ENCODE results near the gene HDAC4.

The HDAC4 gene

GRCh38 chr2:239297142-239298004 is 103.4 kb downstream of the HDAC4 start:
- CTCF ChIA-PET, result no interaction called here
- no peak for DNase-seq (ENCODE audit: extremely low spot score)
- TF ChIP-seq SUZ12 (IDR thresholded peaks at IDR 0.05), result no peak
- no peak for TF ChIP-seq FOXM1 (IDR thresholded peaks at IDR 0.05; ENCODE audit: borderline replicate concordance)
- TF ChIP-seq ELF4 (IDR thresholded peaks at IDR 0.05), result no peak
- TF ChIP-seq FOXK2 (IDR thresholded peaks at IDR 0.05), result no peak
- TF ChIP-seq HDGF (IDR thresholded peaks at IDR 0.05; ENCODE audit: borderline replicate concordance), result no peak
- no peak for TF ChIP-seq TARDBP (IDR thresholded peaks at IDR 0.05)
- no peak for TF ChIP-seq SP1 (IDR thresholded peaks at IDR 0.05)
- TF ChIP-seq PKNOX1 (IDR thresholded peaks at IDR 0.05), result no peak
- no peak for TF ChIP-seq BHLHE40 (IDR thresholded peaks at IDR 0.05; ENCODE audit: borderline replicate concordance)
- POLR2A ChIA-PET, result no interaction called here

- TF ChIP-seq SP1 (IDR thresholded peaks at IDR 0.05) (no peak), ELF4 (IDR thresholded peaks at IDR 0.05) (no peak), FOXK2 (IDR thresholded peaks at IDR 0.05) (no peak), FOXM1 (IDR thresholded peaks at IDR 0.05; ENCODE audit: borderline replicate concordance) (no peak), ZNF384 (IDR thresholded peaks at IDR 0.05) (no peak), SUZ12 (IDR thresholded peaks at IDR 0.05) (no peak), CTBP1 (IDR thresholded peaks at IDR 0.05; ENCODE audit: borderline replicate concordance) (no peak), BHLHE40 (IDR thresholded peaks at IDR 0.05; ENCODE audit: borderline replicate concordance) (no peak), NFRKB (IDR thresholded peaks at IDR 0.05) (no peak), PKNOX1 (IDR thresholded peaks at IDR 0.05) (no peak), L3MBTL2 (conservative IDR thresholded peaks at IDR 0.05) (no peak), TARDBP (IDR thresholded peaks at IDR 0.05) (no peak), LEF1 (IDR thresholded peaks at IDR 0.05; ENCODE audit: borderline replicate concordance) (no peak), ARNT (IDR thresholded peaks at IDR 0.05) (no peak), FOXA1 (IDR thresholded peaks at IDR 0.05) (no peak), HDGF (IDR thresholded peaks at IDR 0.05; ENCODE audit: borderline replicate concordance) (no peak)
- ChIA-PET CTCF (no interaction called here), POLR2A (no interaction called here)
- no peak for DNase-seq (ENCODE audit: extremely low spot score)
Observed at GRCh38 chr2:239296020-239296932, 104.5 kb downstream of the HDAC4 start.

GRCh38 chr2:239295377-239296019 is 105.3 kb downstream of the HDAC4 start:
- POLR2A ChIA-PET, result no interaction called here
- CTCF ChIA-PET, result interaction anchor here (0.6 kb wide), 1 partner anchor 182 kb away, joined by 3 read pairs; no protein-coding TSS in a partner anchor
- no peak for TF ChIP-seq LEF1 (IDR thresholded peaks at IDR 0.05; ENCODE audit: borderline replicate concordance)
- TF ChIP-seq ZNF384 (IDR thresholded peaks at IDR 0.05), result no peak
- TF ChIP-seq CTBP1 (IDR thresholded peaks at IDR 0.05; ENCODE audit: borderline replicate concordance), result no peak
- DNase-seq (ENCODE audit: extremely low spot score), result no peak

DNA sequence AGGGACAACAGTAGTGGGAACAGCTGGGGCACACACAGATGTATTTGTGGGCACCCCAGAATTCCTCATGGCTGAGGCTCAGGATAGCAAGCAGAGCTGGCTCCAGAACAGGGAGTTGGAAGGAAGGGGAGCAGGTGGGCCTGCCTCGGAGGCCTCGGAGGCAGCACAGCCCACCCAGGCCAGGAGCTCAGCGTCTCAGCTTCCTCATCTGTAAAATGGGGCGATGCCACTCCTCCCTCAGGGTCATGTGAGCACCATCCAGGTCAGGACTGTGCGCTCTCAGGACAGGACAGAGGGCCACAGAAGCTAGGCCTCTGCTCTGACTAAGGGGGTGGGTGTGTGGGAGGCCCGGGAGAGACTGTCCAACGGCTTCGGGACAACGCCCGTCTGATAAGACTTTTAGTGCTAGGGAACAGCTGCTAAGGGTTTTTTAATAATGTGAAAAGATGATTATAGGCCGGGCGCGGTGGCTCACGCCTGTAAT is 106.2 kb downstream of the HDAC4 start:
- ChIA-PET CTCF (interaction anchor here (0.6 kb wide), 1 partner anchor 181 kb away, joined by 3 read pairs; no protein-coding TSS in a partner anchor), POLR2A (no interaction called here)
- DNase-seq (ENCODE audit: extremely low spot score), result no peak
- TF ChIP-seq ARNT (IDR thresholded peaks at IDR 0.05) (no peak), PKNOX1 (IDR thresholded peaks at IDR 0.05) (no peak), CTBP1 (IDR thresholded peaks at IDR 0.05; ENCODE audit: borderline replicate concordance) (no peak), TARDBP (IDR thresholded peaks at IDR 0.05) (no peak), FOXA1 (IDR thresholded peaks at IDR 0.05) (no peak), NFRKB (IDR thresholded peaks at IDR 0.05) (no peak), SUZ12 (IDR thresholded peaks at IDR 0.05) (no peak), L3MBTL2 (conservative IDR thresholded peaks at IDR 0.05) (no peak), FOXK2 (IDR thresholded peaks at IDR 0.05) (no peak), ELF4 (IDR thresholded peaks at IDR 0.05) (no peak), ZNF384 (IDR thresholded peaks at IDR 0.05) (no peak), HDGF (IDR thresholded peaks at IDR 0.05; ENCODE audit: borderline replicate concordance) (no peak), SP1 (IDR thresholded peaks at IDR 0.05) (no peak), FOXM1 (IDR thresholded peaks at IDR 0.05; ENCODE audit: borderline replicate concordance) (no peak), LEF1 (IDR thresholded peaks at IDR 0.05; ENCODE audit: borderline replicate concordance) (no peak), BHLHE40 (IDR thresholded peaks at IDR 0.05; ENCODE audit: borderline replicate concordance) (no peak)

GRCh38 chr2:239293775-239294430 is 106.9 kb downstream of the HDAC4 start:
- TF ChIP-seq TARDBP (IDR thresholded peaks at IDR 0.05) (no peak), FOXK2 (IDR thresholded peaks at IDR 0.05) (no peak), ELF4 (IDR thresholded peaks at IDR 0.05) (no peak), FOXA1 (IDR thresholded peaks at IDR 0.05) (no peak), NFRKB (IDR thresholded peaks at IDR 0.05) (no peak), ZNF384 (IDR thresholded peaks at IDR 0.05) (no peak), LEF1 (IDR thresholded peaks at IDR 0.05; ENCODE audit: borderline replicate concordance) (no peak), FOXM1 (IDR thresholded peaks at IDR 0.05; ENCODE audit: borderline replicate concordance) (no peak), BHLHE40 (IDR thresholded peaks at IDR 0.05; ENCODE audit: borderline replicate concordance) (no peak), PKNOX1 (IDR thresholded peaks at IDR 0.05) (no peak)
- CTCF ChIA-PET, result no interaction called here
- POLR2A ChIA-PET, result interaction anchor here (0.8 kb wide), 1 partner anchor 107 kb away, joined by 3 read pairs; the partner anchor contains the start of gene HDAC4
- no peak for DNase-seq (ENCODE audit: extremely low spot score)

Data from HEK293T (cell line).